ENCODE data around the gene DPEP1. TPM values are rescaled to one million over a fixed set of nuclear protein-coding genes. Genes with fewer than 3 reads are reported as not detected.

Gene DPEP1
- total and polyA plus RNA-seq, 2 experiments from 2014 or later: 1.7 to 2.3 TPM

GRCh38 chr16:89576153-89577054 is 37.0 kb upstream of the DPEP1 start:
- H3K27me3 ChIP-seq (ENCODE audit: insufficient read depth): peaks cover 24% of the 10 kb centered on the region
- Mint-ChIP-seq H3K4me1 (peaks cover 3% of the 10 kb centered on the region), H3K36me3 (ENCODE audit: low read depth) (peaks cover 8% of the 10 kb centered on the region), H3K27ac (no peak overlapping the region), H3K9me3 (no peaks in the 10 kb centered on the region), H3K27me3 (ENCODE audit: insufficient read depth, low read depth, poor library complexity) (peaks cover 21% of the 10 kb centered on the region), H3K4me3 (peak overlapping the region; percentile 45; the same call in 2 of the 3 replicates)
- DNase-seq (ENCODE audit: low spot score): peak; percentile 54
- H3K27ac ChIP-seq (ENCODE audit: low read depth): no peak overlapping the region
- TF ChIP-seq EZH2 (IDR thresholded peaks at IDR 0.05; ENCODE audit: low read depth, unreplicated experiment) (peak; percentile 10), ZNF331 (CRISPR knock-in tag; IDR thresholded peaks at IDR 0.05; ENCODE audit: low read depth) (no peak)
- H3K4me3 ChIP-seq: peak overlapping the region; percentile 75
- H3K79me2 ChIP-seq (replicated peaks; ENCODE audit: insufficient read depth): no peaks in the 10 kb centered on the region
- H3F3A ChIP-seq (replicated peaks; ENCODE audit: low read depth): peaks cover 8% of the 10 kb centered on the region; the same call in 1 of the 2 replicates
- H3K4me2 ChIP-seq: peak overlapping the region; percentile 89
- peak; percentile 11 for ATAC-seq
- H3K36me3 ChIP-seq (ENCODE audit: insufficient read depth): no peaks in the 10 kb centered on the region
- no peaks in the 10 kb centered on the region for H3K9me2 ChIP-seq (ENCODE audit: insufficient read depth)
- H4K20me1 ChIP-seq (replicated peaks; ENCODE audit: insufficient read depth): no peaks in the 10 kb centered on the region
- peaks cover 5% of the 10 kb centered on the region; the same call in 1 of the 2 replicates for H3K4me1 ChIP-seq (ENCODE audit: insufficient read depth)
- H2AFZ ChIP-seq: peak overlapping the region; percentile 81

GRCh38 chr16:89577055-89577759 is 36.2 kb upstream of the DPEP1 start:
- ATAC-seq (no peak), DNase-seq (ENCODE audit: low spot score) (no peak)
- Histone ChIP-seq H3K27me3 (ENCODE audit: insufficient read depth) (peaks cover 24% of the 10 kb centered on the region), H3K4me2 (peak overlapping the region; percentile 89; the same call in 1 of the 2 replicates), H2AFZ (no peak overlapping the region), H4K20me1 (replicated peaks; ENCODE audit: insufficient read depth) (no peaks in the 10 kb centered on the region), H3K36me3 (ENCODE audit: insufficient read depth) (no peaks in the 10 kb centered on the region), H3K4me3 (peak overlapping the region; percentile 75), H3K4me1 (ENCODE audit: insufficient read depth) (peaks cover 5% of the 10 kb centered on the region; the same call in 1 of the 2 replicates), H3K9me2 (ENCODE audit: insufficient read depth) (no peaks in the 10 kb centered on the region), H3K27ac (ENCODE audit: low read depth) (no peak overlapping the region), H3K79me2 (replicated peaks; ENCODE audit: insufficient read depth) (no peaks in the 10 kb centered on the region), H3F3A (replicated peaks; ENCODE audit: low read depth) (peaks cover 8% of the 10 kb centered on the region; the same call in 1 of the 2 replicates)
- no peaks in the 10 kb centered on the region; the same call in 2 of the 3 replicates for H3K9me3 Mint-ChIP-seq
- H3K4me3 Mint-ChIP-seq: peak overlapping the region; percentile 52; the same call in 2 of the 3 replicates
- H3K27me3 Mint-ChIP-seq (ENCODE audit: insufficient read depth, low read depth, poor library complexity): peaks cover 21% of the 10 kb centered on the region
- H3K4me1 Mint-ChIP-seq: peaks cover 3% of the 10 kb centered on the region
- H3K36me3 Mint-ChIP-seq (ENCODE audit: low read depth): peaks cover 8% of the 10 kb centered on the region
- TF ChIP-seq JUNB (IDR thresholded peaks at IDR 0.05; ENCODE audit: unreplicated experiment) (no peak), REST (IDR thresholded peaks at IDR 0.05; ENCODE audit: unreplicated experiment) (no peak), ZNF462 (CRISPR knock-in tag; IDR thresholded peaks at IDR 0.05) (no peak), NANOG (IDR thresholded peaks at IDR 0.05; ENCODE audit: borderline replicate concordance) (no peak)
- no peak overlapping the region for H3K27ac Mint-ChIP-seq

Measured in GM23338 (cell line).